COLO829 (cell line): Measurements from ENCODE around the gene CRB3.

Experiments used
- DNase-seq: peaks from one replicate; pipeline ENCODE4 v3.0.0; 2012; ENCODE audit warnings: low spot score

Gene CRB3

GRCh38 chr19:6433165-6433564 is 30.9 kb upstream of the CRB3 start:
- DNase-seq = no peak

- DNase-seq = no peak
These were observed 30.4 kb upstream of the CRB3 start, which contains the start of gene SLC25A41 for GRCh38 chr19:6433663-6434062. Gene SLC25A41, minus strand, starts transcription at chr19:6433763. Its CDS starts 70 bp downstream, at chr19:6433693.

- no peak for DNase-seq
These were observed 24.3 kb upstream of the CRB3 start for GRCh38 chr19:6439743-6440142.

DNA sequence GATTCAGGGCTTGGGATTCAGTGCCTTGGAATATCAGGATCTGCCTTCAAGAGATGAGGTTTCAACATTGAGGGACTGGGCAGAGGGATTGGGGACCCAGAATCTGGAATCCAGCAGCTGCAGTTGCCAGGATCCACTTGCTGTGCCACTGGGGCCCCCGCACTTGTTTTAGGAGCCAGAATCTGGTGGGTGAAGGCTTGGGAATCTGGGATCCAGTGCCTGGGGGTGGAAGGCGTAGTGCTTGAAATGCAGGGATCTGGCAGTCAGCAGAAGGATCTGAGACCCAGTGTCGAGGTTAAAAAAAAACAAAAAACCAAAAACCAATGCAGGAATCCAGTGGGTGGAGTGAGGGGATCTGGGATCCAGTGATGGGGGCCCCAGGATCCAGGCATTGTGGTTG is 23.2 kb upstream of the CRB3 start:
- DNase-seq = no peak

GRCh38 chr19:6442087-6442688 is 21.9 kb upstream of the CRB3 start:
- DNase-seq = no peak

DNA sequence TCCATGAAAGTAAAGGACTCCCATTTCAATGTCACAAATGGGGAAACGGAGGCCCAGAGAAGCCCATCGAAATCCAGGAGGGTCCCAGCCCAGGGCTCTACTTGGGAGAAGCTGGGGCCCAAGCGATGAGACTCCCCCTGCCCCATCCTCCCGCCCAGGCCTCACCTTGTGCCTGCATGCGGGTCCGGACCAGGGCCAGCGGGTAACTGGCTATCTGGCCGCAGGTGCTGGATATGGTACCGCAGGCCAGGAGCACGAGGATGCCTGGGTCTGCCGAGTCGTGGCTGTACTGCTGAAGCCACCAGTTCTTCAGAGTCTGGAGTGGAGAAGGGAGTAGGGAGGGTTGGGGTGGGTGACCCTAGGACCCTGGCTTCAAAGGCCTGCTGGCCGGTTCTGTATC is 20.1 kb upstream of the CRB3 start:
- DNase-seq = no peak

DNA sequence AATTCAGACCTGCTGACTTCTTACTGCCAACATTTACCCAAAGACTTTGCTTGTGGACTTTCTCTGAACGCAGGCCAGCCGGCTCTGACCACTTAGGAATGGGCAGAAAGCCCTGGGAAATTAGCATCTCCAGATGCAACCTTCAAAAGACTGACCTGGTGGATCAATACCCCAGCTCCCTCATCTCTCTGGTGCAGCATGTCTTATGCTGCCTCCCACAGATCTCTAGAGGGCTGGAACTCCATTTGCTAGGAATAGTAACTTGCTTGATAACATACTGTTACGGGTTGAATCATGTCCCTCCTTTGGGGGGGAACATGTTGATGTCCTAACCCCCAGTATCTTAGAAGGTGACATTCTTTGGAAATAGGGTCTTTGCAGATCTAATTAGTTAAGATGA is 17.6 kb upstream of the CRB3 start:
- no peak for DNase-seq

- DNase-seq = no peak
These were observed 16.0 kb upstream of the CRB3 start for GRCh38 chr19:6448045-6448444.

- DNase-seq = no peak
These were observed 13.9 kb upstream of the CRB3 start for GRCh38 chr19:6450166-6450565.

DNA sequence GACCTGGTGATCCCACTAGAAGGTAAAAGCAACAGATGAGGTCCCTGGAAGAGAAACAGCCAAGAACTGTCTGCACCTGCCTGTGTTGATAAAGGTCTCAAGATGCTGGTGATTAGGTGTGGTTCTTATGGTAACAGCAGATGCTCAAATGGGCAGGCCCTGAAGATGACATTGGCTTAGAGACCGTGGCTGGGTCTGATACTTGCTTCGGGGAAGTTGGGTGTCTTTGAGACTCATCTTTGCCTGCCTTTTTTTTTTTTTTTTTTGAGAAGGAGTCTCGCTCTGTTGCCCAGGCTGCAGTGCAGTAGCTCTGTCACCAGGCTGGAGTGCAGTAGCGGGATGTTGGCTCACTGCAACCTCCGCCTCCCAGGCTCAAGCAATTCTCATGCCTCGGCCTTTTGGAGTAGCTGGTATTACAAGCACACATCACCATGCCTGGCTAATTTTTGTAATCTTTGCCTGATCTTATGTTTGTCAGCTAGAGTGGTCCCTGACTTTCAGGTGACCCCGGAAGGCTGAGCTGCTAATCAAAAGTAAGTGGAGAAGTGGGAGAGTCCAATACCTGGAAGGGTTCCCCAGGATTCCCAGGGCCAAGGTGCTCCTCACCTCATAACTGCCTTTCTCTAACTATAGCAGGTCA is 12.4 kb upstream of the CRB3 start:
- DNase-seq = no peak

DNA sequence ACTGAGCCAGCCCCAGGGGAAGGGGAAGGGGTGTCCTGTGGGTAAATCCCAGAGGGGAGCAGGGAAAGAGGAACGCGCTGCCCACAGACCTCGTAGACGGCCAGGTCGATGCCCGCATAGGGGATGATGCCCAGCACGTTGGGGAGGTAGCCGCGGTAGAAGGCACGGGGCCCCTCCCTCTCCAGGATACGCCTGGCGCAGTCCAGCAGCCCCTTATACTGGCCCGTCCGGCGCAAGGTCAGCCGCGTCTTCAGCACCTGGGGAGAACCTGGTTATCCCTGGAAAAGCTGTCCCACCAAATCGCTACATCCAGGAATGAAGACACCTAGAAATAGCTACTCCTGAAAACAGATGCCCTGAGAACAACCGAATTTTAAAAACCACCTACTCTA is 11.9 kb upstream of the CRB3 start:
- no peak for DNase-seq

- no peak for DNase-seq
These were observed 11.2 kb upstream of the CRB3 start for GRCh38 chr19:6452899-6453298.

DNA sequence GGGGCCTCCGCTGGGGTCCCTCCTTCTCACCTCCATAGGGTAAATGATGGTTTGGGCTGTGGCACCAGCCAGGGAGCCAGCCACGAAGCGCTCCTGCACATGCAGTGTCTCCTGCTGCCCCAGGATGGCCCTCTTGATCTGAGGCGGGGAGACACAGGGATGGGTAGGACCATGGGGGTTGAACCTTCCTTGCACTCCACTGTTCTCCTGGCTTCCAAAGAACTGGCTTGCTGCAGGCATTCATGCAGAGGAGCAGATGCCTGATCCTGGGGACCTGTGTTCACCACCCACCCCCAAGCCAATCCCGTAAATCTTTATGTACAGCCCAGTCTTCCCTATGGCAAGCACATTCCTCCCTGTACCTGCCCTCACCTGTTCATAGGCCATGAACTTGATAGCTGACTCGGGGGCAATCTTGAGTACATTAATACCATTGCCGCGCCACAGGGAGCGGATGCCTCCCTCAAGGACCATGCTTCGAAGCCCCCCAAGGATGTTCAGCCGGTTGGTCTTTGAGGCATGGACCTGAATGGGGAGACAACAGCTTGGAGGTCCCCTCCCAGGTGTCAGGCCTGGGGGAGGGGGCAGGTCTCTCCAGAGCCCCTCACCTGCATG is 10.0 kb upstream of the CRB3 start:
- no peak for DNase-seq

DNA sequence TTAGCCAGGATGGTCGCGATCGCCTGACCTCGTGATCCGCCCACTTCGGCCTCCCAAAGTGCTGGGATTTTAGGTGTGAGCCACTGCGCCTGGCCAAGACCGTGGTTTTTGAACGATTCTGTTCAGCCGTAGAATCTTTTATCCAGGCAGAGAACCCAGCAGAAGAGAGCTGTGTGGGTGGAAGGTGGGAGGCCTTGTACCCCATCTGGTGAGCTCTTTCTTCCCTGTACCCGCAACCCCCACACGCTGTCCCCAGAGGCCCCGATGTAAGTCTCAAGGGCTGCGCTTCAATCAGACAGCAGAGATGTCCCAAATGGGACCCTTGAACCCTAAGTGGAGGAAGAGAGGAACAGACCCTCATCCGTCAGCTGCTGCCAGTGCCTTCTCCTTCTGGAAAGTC is 8.1 kb upstream of the CRB3 start:
- no peak for DNase-seq

DNA sequence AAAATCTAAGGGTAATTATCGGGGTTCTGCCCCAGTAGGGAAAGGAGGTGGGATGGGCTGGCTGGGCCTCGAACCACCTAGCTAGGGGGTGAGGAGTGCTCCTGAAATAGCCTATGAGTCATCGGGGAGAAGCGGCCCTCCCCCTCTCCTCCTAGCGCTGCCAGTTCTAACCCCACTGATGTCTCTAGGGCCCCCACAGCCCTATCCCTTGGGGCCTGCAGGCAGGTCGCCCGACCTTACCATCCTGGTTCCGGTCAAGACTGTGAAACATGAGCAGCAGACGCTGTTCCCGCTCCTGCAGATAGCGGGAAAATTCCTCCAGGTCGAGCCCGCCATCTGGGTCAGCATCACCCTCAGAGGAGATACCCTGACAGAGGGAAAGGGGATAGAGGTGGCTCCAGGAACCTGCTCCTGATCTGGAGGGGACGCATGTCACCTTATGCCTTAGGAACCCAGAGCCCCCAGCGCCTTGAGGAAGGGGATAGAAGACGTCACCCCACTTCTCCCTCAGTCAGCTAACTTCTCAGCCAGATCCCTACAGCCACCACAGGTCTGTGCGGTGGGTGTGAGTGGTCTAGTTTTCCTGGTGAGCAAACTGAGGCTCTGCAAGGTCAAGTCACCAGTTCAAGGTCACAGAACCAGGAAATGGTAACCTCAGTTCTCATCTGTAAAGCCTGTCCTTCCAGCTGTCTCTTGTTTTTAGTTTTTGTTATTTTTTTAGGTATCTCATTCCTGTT is 5.9 kb upstream of the CRB3 start:
- DNase-seq = no peak

DNA sequence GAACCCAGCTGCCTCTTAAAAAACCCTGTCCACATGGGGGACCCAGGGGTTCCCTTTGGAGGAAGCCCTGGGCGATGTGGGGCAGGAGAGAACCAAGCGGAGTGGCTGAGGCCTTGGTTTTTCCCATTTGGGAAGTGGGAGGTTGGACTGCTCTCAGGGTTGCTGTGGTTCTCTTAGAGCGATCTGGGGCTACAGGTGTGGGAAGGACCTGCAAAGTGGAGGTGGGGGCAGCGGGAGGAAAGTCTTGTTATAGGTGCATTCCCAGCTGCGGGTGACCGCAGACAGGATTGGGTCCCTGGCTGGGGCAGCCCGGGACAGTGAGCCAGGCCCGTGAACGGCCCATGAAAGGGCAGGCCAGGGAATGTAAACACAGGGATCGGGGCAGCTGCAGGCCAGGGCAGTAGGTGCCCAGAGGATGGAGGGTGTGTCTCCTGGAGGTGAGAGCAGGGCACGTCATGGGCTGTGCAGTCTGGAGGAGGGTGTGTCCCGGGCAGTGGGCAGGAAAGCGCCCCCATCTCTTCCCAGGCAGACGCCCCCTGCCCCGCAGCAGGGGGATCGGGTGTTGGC is 5.3 kb upstream of the CRB3 start:
- no peak for DNase-seq

DNA sequence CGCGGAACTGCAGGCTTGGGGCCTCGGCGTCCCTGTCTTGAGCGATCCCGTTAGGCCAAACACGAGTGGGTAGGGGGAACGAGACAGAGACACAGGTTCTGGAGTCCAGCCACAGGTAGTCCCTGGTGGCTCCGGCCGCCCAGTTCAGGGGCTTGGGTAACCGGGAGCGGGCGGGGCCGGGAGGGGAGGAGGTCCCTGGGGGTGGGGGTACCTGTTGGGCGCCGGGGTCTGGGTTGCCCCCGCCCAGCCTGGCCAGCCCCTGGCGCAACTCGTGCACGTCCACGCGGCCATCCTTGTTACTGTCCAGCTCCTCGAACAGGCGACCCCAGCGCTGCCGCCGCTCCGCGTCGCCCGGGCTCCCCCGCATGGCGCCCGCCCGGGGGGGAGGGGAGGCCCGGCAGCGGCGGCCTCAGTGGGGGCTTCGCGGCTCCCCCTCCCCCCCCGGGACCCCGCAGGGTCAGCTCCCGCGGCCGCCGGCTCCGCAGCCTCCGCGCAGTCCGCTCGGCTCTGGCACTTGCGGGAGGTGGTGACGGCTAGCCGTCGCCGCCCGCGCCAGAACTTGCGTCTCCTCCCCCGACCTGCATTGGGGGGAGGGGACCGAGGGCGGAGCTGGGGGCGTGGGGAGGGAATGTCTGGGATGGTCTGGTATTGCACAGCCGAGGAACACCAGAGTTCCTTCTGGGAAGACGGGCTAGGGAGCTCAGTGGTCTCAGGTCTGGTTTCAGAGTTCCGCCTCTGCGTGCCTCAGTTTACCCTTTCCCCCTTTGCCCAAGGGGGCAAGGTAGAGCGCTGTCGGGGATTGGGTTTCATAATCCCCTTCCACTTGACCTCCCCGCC is 4.6 kb upstream of the CRB3 start, which contains the start of gene SLC25A23:
TSS of gene SLC25A23 (minus strand) at position 531 of the 837 bp plus-strand sequence. CDS start at position 367, 164 bp downstream.
- peak; percentile 64 for DNase-seq

GRCh38 chr19:6460099-6460884 is 3.8 kb upstream of the CRB3 start:
- peak; percentile 90 for DNase-seq

DNA sequence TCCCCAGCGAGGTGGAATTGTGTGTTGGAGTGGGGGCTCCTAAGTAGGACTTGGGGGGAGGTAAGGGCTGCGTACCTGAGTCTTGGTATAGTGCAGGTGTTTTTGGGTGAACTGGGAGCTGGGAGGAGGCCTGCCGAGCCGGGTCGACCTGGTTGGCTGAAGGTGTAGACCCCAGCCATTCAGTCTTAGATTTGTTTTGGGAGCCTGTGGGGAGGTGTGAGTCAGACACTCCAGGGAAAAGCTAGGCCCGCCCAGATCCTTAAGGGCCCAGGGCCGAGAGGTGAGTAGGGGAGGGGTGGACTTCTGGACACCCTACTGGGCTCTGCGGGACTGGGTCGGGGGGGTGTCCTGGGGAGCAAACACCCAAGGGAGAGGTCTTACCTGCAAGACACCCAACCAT is 935 bp downstream of the CRB3 start:
- no peak for DNase-seq

DNA sequence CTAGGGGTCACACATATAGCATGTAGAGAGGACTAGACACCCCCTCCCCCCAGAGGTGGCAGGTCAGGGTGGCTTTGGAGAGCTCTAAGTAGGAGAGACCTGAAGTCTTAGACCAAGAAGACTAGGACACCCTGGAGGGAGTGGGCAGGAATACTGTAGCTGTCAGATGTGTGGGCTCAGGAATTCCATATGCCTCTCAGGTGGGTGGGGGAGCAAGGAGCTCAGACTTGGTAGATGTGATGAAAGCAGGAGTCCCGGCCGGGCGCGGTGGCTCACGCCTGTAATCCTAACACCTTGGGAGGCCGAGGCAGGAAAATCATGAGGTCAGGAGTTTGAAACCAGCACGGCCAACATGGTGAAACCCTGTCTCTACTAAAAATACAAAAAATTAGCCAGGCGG is 1.6 kb downstream of the CRB3 start:
- DNase-seq = no peak
